ENCODE results near the gene NOX4.
"Not testable (repeated sequence)": the region's sequence is repeated elsewhere in the genome, so short reads cannot be mapped to it uniquely, and the experiment has no call there.

GRCh38 chr11:89331940-89332339, 159.2 kb downstream of the NOX4 start:
- TF ChIP-seq POLR2A, POLR2AphosphoS5 (IDR thresholded peaks at IDR 0.05): not testable (repeated sequence)
- TF ChIP-seq, protein P1, sequence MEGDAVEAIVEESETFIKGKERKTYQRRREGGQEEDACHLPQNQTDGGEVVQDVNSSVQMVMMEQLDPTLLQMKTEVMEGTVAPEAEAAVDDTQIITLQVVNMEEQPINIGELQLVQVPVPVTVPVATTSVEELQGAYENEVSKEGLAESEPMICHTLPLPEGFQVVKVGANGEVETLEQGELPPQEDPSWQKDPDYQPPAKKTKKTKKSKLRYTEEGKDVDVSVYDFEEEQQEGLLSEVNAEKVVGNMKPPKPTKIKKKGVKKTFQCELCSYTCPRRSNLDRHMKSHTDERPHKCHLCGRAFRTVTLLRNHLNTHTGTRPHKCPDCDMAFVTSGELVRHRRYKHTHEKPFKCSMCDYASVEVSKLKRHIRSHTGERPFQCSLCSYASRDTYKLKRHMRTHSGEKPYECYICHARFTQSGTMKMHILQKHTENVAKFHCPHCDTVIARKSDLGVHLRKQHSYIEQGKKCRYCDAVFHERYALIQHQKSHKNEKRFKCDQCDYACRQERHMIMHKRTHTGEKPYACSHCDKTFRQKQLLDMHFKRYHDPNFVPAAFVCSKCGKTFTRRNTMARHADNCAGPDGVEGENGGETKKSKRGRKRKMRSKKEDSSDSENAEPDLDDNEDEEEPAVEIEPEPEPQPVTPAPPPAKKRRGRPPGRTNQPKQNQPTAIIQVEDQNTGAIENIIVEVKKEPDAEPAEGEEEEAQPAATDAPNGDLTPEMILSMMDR (IDR thresholded peaks at IDR 0.05) = not testable (repeated sequence)
